Upper lobe of right lung (tissue), 1 donor: ENCODE data around the gene MEG3. TPM values are rescaled to one million over a fixed set of nuclear protein-coding genes. Genes with fewer than 3 reads are reported as not detected.
"Not testable (repeated sequence)": the region's sequence is repeated elsewhere in the genome, so short reads cannot be mapped to it uniquely, and the experiment has no call there.

Experiments
- ATAC-seq: fragments of 200-7000 bp; cut with Tn5 transposase; one replicate; pipeline ENCODE4 v1.9.1; 2020; ENCODE audit warnings: mild to moderate bottlenecking, moderate library complexity
- DNase-seq: peaks from one replicate; pipeline ENCODE4 v3.0.0-alpha.2; 2020
- H3K27ac ChIP-seq: fragments of 200-600 bp; one replicate; pipeline ENCODE4 v1.8.0; 2022
- H3K27me3 ChIP-seq: fragments of 200-600 bp; one replicate; pipeline ENCODE4 v1.8.0; 2022; ENCODE audit warnings: mild to moderate bottlenecking
- H3K36me3 ChIP-seq: fragments of 200-600 bp; one replicate; pipeline ENCODE4 v1.8.0; 2022
- H3K4me1 ChIP-seq: fragments of 200-600 bp; one replicate; pipeline ENCODE4 v1.8.0; 2022
- H3K4me3 ChIP-seq: fragments of 200-600 bp; one replicate; pipeline ENCODE4 v1.8.0; 2022; ENCODE audit warnings: mild to moderate bottlenecking
- H3K9me3 ChIP-seq: fragments of 200-600 bp; one replicate; pipeline ENCODE4 v1.8.0; 2022
- intact Hi-C: fragments of 100-400 bp; cut with DNase I; formaldehyde crosslinking; loops from one replicate; pipeline ENCODE4 v1.11.0; 2022
- total RNA-seq: library from RNA; stranded (reverse); fragmentation: NEBNext Ultra II Directional; extraction: Animal tissue kit (Norgen Biotek cat#: 25700); gene quantifications from one replicate; pipeline ENCODE4 v1.2.1, GENCODE V29; 2021
- TF ChIP-seq, protein P1 (sequence below): fragments of 200-600 bp; IDR thresholded peaks from one replicate; pipeline ENCODE4 v1.8.0; 2022; ENCODE audit warnings: antibody characterized with exemption
- donor health status: DM: no; HTN: yes; CAD: no; lungs with severe emphysema.

MEG3 gene
- total RNA-seq, 1 donor from 2014 or later = 15.6 TPM

DNA sequence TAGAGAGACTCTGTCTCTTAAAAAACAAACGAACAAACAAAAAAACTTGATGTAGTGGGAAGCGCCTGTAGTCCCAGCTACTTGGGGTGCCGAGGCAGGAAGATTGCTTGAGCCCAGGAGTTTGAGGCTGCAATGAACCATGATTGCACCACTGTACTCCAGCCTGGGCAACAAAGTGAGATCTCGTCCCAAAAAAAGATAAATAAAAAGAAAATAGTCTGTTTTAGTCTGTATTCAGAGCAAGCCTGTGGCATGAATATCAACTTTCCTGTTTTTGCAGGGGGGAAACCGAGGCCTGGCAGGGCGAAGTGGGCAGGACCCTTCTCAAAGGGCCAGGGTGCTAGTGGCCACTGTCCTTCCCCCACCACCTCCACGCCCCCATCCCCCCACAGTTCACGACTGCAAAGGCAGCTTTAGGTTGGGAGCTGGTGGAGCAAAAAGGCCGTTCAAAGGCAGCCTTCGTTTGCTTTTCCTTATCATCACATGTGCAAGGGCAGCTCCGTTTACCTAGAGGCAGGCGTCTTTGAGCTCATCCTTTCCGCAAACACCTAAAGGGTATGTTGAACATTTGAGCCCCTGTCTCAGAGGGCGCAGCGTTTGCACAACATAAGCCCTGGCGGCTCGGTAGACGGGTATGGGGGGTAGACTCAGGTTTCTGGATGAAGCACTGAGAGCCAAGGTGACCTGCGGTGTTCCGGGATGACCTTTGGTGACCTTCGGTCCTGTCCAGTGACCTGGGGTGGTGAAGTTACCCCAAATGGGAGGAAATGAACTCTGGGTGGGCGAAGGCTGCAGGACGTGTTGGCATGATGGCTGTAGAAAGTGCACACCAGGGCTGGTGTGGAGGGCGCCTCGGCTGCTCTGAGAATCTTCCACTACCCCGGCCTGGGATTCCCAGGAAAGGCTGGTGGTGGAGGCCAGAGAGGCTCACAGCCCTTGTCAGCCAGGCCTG, 8.7 kb upstream of the MEG3 start:
- no peak overlapping the region for H3K4me3 ChIP-seq
- H3K36me3 ChIP-seq = no peaks in the 10 kb centered on the region
- no peaks in the 10 kb centered on the region for H3K4me1 ChIP-seq
- DNase-seq (no peak), ATAC-seq (no peak)
- H3K9me3 ChIP-seq = no peaks in the 10 kb centered on the region
- TF ChIP-seq, protein P1, sequence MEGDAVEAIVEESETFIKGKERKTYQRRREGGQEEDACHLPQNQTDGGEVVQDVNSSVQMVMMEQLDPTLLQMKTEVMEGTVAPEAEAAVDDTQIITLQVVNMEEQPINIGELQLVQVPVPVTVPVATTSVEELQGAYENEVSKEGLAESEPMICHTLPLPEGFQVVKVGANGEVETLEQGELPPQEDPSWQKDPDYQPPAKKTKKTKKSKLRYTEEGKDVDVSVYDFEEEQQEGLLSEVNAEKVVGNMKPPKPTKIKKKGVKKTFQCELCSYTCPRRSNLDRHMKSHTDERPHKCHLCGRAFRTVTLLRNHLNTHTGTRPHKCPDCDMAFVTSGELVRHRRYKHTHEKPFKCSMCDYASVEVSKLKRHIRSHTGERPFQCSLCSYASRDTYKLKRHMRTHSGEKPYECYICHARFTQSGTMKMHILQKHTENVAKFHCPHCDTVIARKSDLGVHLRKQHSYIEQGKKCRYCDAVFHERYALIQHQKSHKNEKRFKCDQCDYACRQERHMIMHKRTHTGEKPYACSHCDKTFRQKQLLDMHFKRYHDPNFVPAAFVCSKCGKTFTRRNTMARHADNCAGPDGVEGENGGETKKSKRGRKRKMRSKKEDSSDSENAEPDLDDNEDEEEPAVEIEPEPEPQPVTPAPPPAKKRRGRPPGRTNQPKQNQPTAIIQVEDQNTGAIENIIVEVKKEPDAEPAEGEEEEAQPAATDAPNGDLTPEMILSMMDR = no peak
- H3K27ac ChIP-seq = no peak overlapping the region
- intact Hi-C loops = no loop called here
- no peaks in the 10 kb centered on the region for H3K27me3 ChIP-seq

DNA sequence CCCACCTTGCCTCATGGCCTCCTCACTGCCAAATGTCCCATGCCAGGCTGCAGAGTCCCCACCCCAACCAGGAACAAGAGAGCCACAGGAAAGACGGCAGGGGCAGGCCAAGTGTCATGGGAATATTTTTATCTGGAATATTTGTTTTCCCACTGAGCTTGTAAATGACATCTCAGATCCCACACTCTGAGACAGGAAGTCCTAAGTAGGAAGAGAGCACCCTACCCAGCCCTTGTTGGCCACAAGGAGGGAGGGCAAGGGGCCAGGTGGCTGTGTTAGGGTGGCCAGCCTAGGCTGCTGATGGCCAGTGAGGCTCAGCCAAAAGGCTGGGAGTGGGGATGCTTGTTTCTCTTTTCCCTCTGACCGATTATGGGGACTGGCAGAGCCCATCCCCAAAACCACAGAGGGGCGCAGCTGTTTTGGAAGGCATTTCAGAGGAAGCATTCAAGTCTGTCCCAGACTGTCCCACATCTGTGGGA, 7.7 kb upstream of the MEG3 start:
- DNase-seq (no peak), ATAC-seq (no peak)
- TF ChIP-seq, protein P1 = no peak
- Histone ChIP-seq H3K27ac (no peak overlapping the region), H3K4me3 (no peak overlapping the region), H3K36me3 (no peaks in the 10 kb centered on the region), H3K9me3 (no peaks in the 10 kb centered on the region), H3K4me1 (no peaks in the 10 kb centered on the region), H3K27me3 (no peaks in the 10 kb centered on the region)
- intact Hi-C loops = no loop called here

DNA sequence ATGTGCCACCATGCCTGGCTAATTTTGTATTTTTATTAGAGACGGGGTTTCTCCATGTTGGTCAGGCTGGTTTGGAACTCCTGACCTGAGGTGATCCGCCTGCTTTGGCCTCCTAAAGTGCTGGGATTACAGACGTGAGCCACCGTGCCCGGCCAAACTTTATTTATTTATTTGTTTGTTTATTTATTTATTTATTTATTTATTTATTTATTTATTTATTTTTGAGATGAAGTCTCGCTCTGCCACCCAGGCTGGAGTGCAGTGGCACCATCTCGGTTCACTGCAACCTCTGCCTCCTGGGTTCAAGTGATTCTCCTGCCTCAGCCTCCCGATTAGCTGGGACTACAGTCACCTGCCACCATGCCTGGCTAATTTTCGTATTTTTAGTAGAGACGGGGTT, 7.0 kb upstream of the MEG3 start:
- ATAC-seq, DNase-seq, H3K27ac ChIP-seq, H3K4me1 ChIP-seq, intact Hi-C loops, H3K9me3 ChIP-seq, H3K36me3 ChIP-seq, H3K4me3 ChIP-seq, H3K27me3 ChIP-seq: not testable (repeated sequence)

DNA sequence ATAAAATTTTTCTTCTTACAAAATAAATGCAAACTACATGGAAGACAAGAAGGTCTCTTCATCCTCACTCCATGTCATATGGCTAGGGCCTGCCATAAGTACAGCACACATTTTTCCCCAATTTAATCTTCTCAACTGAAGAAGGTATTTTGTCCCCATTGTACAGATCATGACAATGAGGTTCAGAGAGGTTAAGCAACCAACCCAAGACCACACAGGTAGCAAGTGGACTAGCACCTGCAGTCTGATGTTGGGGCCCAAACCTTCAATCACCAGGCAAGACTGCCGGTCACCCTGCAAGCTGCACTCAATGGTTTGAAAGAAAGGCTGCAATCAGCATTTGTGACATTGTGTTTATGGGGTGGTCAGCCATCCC, 6.5 kb upstream of the MEG3 start:
- no peak overlapping the region for H3K4me3 ChIP-seq
- no peaks in the 10 kb centered on the region for H3K36me3 ChIP-seq
- no peak for DNase-seq
- H3K27ac ChIP-seq = no peak overlapping the region
- peaks cover 6% of the 10 kb centered on the region for H3K27me3 ChIP-seq
- TF ChIP-seq, protein P1 = no peak
- no peak for ATAC-seq
- H3K4me1 ChIP-seq = no peaks in the 10 kb centered on the region
- H3K9me3 ChIP-seq = no peaks in the 10 kb centered on the region
- intact Hi-C loops = no loop called here

DNA sequence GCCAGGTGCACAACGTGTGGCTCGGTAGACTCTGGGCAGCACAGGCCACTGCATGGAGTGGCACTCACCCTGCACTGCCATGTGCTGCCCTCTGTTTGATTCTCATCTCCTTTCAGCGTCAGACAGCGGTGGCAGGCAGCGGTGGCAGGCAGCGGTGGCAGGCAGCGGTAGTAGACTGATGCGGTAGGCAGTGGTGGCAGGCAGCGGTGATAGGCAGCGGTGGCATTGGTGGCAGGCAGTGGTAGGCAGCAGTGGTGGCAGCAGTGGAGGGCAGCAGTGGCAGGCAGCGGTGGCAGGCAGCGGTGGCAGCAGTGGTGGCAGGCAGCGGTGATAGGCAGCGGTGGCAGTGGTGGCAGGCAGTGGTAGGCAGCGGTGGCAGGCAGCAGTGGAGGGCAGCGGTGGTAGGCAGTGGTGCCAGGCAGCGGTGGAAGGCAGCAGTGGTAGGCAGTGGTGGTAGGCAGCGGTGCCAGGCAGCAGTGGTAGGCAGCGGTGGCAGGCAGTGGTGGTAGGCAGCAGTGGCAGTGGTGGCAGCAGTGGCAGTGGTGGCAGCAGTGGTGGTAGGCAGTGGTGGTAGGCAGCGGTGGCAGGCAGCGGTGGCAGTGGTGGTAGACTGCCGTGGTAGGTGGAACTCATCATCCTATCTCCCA, 6.0 kb upstream of the MEG3 start:
- intact Hi-C loops = no loop called here
- H3K27ac ChIP-seq = no peak overlapping the region
- TF ChIP-seq, protein P1 = no peak
- no peaks in the 10 kb centered on the region for H3K36me3 ChIP-seq
- no peaks in the 10 kb centered on the region for H3K9me3 ChIP-seq
- no peak for DNase-seq
- no peak for ATAC-seq
- H3K4me3 ChIP-seq = no peak overlapping the region
- peaks cover 9% of the 10 kb centered on the region for H3K27me3 ChIP-seq
- no peaks in the 10 kb centered on the region for H3K4me1 ChIP-seq

DNA sequence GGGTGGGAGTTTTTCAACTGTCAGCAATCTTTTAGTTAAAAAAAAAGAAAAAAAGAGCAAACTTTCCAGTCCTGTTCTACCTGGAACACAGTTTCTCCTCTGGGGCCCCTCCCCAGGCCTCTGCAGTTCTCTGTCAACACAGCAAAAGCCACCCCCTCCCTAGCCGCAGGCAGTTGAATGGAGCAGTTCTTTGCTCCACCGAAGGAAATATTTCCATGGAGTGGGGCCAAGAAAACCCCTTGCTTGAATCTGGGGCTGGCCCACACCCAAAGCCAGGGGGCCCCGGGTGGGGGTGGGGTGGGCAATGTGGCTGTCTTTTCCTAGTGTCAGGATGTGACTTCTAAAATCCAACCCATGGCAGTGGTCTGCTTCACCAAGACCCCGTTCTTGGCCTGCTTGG, 5.0 kb upstream of the MEG3 start:
- no peaks in the 10 kb centered on the region for H3K9me3 ChIP-seq
- no peaks in the 10 kb centered on the region for H3K36me3 ChIP-seq
- H3K4me3 ChIP-seq = no peak overlapping the region
- intact Hi-C loops = no loop called here
- no peak overlapping the region for H3K27ac ChIP-seq
- peaks cover 17% of the 10 kb centered on the region for H3K27me3 ChIP-seq
- TF ChIP-seq, protein P1 = no peak
- H3K4me1 ChIP-seq = no peaks in the 10 kb centered on the region
- DNase-seq (no peak), ATAC-seq (no peak)
